HK-2 (cell line): ENCODE measurements around the gene MAN2C1.
"Not testable (repeated sequence)": the region's sequence is repeated elsewhere in the genome, so short reads cannot be mapped to it uniquely, and the experiment has no call there.

Source experiments
- DNase-seq: peaks from one replicate; pipeline ENCODE4 v3.0.0-alpha.2; 2018; ENCODE audit not compliant: unreplicated experiment

Gene MAN2C1

DNA sequence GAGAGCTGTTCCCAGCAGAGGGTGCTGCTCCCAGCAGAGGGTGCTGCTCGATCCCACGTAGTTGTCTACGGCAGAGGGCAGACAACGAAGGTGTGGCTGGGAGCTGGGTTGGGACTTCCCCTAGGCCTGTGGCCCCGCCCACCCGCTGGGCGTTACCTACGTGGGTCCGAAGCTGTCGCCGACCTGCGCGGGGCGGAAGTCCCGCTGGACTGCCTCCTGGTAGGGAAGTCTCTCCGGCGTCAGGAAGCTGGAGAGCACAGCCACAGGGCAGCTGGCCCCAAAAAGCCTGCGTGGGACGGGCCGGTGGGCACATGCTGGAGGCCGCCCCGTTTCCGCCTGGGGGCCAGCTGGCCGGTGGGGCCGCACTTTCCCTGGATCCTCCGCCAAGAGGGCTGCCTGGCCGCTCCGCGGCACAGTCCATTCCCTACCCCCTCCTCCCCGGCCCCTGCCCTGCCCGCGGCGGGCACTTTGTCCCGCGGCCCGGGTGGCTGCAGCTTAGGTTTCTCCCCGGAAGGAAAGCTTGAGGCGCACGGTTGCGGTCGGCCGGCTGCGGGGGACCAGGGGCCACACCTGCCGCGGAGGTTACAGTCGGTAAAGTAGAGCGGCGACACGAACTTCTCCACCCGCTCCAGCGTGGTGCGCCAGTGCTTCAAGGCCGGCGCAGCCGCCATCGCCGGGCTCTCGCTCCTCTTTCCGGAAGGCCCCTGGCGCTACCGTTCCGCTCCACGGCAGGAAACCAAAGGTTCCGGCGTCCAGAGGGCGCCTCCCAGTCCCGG, at the start of gene MAN2C1:
TSS of gene MAN2C1 (minus strand) at position 695 of the 776 bp plus-strand sequence. CDS start at position 671, 24 bp downstream.
- DNase-seq, result peak; percentile 93

DNA sequence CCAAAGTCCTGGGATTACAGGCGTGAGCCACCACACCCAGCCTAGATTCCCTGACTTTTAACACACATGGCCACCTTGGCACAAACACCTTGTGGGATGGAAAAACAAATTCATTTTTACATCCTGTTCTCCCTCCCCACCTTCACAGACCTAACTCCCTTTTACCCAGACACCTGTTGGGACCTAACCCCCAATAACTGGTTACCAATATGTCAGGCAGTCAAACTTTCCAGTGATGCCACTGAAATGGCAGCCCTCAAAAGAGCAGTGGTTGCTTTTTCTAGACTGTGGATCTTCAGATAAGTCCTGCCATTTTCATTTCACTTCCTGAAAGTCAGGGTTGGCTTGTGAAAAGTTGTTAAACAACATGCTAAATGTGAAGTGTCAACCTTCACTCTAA, 48.2 kb upstream of the MAN2C1 start:
- DNase-seq, result no peak

DNA sequence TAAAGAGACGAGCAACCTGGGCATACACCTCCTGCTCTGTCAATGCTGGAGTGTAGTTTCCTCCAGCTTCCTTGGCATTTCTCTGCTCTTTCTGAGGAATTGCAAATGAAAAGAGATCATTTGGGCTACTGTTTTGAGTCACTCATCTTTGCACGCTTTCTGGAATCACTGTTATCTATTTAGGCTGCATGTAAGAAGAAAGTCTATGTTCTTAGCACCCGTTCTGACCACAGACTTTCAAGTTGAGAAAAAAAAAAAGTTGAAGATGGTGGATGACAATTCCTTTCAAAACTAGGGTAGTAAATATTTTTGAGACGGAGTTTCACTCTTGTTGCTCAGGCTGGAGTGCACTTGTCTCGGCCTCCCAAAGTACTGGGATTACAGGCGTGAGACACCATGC, 41.8 kb upstream of the MAN2C1 start:
- DNase-seq, result no peak

DNA sequence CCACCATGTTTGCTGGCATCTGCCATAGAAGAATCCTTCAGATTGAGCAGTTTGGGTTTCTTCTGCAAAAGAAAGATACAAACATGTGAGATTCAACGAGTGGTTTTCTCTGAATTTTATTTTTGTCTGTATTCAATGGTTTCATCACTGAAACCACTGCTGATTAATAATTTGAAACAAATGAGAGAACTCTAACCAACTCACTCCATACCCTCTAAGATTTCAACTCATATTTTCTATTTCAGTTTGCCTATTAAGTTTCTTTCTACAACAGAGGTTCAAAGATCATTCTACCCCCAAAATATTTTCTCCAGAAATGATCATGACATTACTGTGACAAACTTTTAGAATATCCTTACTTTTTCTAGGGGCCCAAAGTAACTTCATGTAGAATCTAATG, 38.7 kb upstream of the MAN2C1 start:
- DNase-seq, result no peak

DNA sequence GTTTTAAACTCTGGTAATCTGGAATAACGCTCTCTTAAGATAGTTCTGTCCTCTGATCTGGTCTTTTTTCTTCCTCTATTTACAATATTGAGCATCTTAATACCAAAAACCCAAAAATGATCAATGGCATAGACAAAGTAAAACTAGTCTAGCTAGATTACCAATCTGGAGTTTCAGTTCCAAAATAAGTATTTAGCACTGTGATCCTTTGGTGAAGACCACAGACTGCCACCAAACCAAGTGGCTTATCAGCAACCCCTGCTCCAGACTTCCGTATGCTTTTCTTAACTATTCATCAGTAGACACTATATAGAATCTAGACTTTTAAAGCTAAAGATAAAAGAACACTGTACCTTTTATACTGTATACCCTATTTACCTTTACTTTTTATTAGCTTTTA, 35.5 kb upstream of the MAN2C1 start:
- DNase-seq, result no peak

DNA sequence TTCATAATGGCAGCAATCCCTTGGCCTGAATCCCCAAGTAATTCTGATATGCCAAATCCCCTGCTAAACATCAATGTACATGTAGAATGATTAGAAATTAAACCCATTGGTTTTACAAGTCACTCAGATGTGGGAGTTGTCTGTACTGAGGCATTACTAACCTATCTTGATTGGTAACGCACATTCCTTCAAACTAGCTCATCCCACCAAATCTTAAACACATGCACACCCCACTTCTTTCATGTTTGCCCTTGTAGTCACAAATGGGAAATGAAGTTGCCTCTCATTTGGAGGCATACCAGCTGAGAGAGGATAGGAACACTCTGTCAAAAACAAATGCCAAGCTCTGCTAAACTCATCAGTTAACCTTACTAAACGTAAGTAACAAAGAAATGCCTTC, 29.1 kb upstream of the MAN2C1 start:
- DNase-seq, result no peak

DNA sequence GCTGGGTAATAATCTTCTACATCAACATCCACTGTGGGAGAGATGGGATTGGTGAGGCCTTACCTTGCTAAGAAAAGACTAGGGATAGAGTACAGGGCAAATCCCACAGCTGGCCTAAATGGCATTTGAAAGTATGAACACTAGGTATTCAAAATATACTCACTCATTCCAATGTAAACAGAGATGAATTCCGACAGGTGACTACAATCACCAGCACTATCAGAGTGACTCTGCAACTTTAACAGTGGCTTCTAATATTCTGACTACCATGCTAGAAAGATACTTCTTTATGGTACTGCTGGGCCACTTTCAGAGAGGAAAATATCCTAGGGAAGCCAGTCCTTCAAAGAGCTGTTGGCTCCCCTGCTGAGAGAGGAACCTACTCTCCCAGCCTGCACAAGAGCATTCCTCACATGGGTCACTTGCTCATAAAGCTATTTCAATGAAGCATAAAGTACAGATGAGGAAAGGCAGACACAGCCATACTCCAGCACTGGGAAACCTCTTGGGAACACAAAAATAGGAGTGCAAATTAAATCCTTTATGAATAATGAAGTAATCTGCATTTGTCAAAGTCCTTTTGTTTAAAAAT, 21.5 kb upstream of the MAN2C1 start:
- no peak for DNase-seq

DNA sequence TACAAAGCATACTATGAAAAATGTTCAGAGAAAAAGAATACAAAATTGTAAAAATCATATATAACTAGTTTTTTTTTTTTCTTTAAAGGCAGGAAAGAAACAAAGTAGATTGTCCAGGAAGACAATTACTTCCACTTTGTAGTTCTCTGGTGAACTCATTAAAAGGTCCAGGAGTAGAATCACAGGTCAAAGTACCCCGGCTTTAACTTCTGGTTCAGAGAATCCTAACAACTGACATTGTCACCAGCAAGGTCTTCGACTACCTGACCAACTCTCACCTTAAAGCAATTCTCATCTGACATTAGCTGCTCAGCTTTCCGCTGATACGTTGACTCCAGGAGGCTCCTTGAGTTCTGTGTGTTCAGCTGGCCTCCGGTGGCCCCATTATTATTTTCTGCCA, 15.6 kb upstream of the MAN2C1 start:
- DNase-seq, result not testable (repeated sequence)

DNA sequence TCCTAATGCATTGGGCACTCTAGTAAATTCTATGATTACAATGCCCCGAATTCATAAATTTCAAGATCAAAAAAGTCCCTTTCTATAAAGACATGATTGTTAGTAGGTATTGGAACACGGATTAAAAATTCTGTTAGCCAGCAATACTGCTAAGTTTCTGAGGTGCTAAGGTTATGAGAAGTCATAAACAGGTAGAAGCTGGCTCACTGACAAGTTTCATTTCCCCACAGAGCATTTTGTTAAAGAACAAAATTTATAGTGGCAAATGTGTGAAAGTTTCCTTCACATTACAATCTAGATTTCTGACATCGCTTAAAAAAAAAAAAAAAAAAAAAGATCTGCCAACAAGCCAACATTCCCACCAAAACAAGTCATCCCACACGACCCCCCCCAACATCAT, 12.4 kb upstream of the MAN2C1 start:
- DNase-seq, result no peak

DNA sequence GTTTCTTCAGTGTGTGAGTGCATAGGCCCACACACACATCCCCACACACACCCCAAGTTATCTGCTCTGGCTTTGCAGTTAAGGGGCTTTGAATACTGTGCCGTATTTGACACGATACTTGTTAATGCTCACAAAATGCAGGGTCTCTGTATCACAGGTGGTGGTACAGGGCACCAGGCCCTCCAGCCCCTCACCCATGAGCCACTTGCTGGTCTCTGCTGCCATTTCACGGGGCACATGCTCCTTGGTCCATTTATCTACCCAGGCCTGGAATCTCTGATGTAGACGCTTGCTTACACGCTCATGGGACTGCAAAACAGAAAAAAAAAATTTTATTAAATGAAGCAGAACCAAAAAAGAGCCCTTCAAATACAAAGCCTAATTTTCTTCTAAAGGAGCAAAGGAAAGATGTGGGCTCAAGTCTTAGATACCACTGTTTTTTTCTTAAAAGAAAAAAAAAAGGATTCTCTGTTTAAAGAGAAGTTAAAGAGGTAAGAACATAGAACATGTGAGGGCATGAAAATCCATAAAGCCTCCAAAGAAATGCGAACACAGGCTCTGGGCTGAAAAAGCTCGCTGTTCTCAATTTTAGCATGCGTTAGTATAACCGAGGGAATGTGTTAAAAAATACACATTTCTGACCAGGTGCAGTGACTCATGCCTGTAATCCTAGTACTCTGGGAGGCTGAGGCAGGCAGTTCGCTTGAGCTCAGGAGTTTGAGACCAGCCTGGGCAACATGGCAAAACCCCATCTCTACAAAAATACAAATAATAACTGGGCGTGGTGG, 3.7 kb upstream of the MAN2C1 start:
- DNase-seq, result no peak

DNA sequence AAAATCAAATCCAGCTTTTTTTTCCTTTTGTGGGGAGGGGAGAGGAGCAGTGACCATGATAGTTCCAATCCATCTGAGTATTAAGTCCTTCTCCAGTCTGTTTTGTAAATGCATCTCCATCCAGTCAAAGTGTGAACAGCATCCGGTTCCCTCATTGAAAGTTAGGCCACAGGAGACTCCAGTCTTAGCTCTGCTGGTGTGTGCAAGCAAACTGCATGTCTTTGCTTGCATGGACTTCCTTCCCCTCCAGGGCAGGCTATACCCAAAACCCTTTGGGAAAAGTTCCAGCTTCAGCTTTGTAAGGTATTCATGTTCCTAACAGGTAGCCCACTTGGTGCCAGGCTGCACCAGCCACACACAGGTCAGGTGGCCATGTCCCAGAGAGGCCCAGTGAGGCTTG, 3.1 kb upstream of the MAN2C1 start:
- DNase-seq, result no peak

DNA sequence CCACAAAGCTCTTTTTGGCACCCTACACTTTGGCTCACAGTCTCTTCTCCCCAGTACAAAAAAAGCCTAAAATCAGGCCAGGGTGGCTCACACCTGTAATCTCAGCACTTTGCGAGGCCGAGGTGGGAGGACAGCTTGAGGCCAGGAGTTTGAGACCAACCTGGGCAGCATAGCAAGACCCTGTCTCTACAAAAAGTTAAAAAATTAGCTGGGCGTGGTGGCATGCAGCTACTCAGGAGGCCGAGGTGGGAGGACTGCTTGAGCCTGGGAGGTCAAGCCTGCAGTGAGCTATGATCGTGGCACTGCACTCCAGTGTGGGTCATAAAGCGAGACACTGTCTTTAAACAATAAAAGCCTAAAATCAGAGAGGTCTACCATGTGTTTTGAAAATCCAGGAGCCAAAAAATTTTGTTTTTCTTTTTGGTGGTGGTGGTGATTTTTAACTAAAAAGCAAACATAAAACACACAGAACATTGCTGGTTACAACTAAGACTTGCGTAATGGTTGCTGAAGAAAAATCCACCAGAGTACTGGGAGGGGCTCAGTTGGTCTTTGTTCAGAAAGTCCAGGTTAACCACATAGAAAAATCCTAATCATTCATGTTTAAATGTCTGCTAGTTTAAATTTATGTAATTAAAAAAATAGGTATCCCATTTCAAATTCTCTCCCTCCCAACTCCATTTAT, 1.6 kb upstream of the MAN2C1 start:
- no peak for DNase-seq

DNA sequence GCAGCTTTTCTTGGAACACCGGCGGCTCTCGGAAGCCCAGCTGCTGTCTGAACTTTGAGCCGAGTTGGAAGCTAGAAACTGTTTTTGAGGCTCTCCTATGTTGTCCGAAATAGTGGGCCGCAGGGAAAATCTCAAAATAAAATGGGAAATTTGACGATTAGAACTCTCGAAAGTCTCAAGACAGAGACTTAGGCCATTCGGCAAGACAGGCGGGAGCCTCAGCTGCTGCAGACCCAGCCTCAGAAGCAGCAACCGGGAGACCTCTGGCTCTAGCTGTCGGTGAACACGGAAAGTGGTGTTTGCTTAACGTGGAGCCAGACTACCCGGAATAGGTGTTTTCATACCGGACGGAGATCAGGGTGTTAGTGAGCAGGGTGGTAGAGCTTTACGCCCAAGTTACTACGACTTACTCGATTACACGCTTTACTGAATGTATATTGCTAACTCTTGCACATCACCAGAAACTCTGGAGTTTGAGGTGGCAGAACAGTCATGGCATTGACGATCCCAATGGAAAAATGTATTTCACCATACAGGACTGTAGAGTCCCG, 357 bp upstream of the MAN2C1 start:
- no peak for DNase-seq

DNA sequence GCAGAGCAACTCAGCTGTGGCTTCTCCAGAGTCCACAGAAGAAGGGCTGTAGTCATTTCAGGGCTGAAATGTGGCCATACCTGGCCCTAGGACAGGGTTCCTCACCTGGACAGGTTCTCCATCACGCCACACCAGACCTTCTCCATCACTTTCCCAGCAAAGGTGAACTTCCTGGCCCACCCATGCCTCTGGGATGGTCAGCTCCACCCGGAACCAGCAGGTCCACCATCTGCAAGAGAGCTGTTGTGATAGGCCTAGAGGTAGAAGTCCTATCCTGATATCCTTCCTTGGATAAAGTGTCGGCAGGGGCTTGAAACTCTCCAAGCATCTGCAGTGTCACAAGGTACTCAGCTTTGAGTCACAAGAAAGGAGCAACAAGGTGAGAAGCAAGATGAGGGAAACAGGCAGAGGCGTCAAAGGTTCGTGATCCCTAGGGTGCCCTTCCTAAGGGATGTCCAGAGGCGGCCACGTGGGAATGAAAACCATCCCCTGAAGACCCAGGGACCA, 948 bp downstream of the MAN2C1 start:
- DNase-seq, result no peak

DNA sequence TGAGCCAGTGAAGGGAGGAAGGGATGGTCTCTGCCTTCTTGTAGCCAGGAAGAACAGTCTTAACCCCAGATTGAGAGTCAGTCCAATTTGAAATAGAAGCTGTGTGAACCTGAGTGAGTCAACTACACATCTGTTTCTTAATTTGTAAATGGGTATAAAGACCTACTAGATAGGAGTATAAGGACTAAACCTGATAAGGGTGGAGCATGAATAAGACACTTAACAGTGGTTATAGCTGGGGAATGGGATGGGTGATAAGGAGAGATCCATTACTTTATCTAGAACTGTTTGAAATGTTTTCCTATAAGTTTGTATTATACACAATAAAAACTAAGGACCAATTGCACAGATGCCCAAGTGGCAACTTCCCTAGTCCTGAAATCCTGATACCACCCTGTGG, 1.4 kb downstream of the MAN2C1 start:
- no peak for DNase-seq

DNA sequence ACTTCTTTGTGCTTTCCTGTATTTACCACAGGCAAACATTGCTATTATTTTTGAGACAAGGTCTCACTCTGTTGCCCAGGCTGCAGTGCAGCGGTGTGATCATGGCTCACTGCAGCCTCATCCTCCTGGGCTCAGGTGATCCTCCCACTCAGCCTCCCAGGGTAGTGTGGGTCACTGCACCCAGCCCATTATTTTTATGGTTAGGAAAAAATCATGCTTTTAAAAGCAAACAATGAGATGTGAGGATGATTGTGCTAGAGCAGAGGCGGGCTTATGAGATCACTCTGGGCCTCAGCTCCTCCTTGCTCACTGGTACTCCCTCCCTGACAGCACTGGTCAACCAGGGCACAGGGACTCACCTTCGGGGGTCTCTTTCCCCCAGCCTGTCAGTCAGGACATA, 2.2 kb downstream of the MAN2C1 start:
- no peak for DNase-seq

DNA sequence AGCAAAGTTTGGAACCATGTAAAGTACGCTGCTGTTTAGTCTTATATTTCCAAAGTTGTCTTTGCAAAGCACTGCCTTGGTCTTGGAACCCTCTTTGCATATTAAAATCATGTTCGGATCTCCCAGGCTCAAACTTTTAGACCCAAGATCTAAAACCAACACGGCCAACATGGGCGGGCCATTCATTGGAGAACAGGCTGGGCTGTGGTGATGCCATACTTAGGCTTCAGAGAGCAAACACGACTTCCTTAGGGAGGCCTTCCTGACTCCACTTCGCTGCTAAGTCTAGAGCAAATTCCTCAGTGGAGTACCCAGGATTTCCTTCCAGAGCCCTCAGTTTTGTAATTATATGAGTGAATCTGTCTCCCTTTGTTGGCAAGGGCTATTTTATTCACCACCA, 3.5 kb downstream of the MAN2C1 start:
- no peak for DNase-seq

DNA sequence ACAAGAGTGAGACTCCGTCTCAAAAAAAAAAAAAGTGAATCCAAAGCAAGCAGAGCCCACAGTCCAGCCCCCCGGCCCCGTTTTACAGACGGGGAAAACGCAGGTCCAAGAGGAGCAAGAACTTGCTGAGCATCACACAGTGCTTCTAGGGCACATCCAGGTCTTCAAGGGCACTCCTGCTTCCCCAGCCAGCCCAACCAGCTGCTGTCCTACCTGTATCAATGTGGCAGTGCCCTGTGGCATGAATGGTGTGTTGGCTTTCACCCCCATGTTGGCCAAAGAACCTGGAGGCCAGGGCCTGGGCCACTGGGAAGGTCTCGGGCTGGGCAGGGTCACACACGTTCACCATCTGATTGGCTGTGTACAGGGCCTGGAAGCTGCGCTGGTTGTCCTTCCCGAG, 4.6 kb downstream of the MAN2C1 start:
- DNase-seq, result no peak

DNA sequence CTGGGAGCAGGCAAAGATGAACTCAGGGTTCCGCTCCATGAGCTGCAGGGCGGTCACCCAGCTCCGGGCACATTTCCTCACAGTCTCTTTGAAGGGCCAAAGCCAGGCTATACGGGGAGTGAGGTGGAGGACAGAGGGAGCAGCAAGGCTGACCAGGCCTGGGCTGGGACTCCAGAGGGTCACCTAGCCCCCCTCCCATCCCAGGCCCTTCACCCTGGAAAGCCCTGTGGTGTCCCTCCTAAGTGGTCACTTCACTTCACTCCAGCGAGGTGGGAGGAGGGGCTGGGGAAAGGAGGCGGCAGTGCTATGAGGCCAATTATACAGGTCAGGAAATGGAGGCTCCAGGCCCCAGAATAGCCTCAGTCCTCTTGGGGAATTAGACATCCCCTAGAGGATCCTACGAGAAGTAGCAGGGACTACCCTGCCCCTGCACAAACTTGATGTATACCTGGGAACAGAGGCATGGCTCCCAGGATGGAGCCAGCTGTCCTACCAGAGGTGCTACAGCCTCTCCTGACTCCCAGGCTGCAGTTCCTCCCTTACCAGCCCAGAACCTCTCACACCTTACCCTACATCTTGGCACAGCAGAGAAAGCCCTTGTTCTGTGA, 5.7 kb downstream of the MAN2C1 start:
- DNase-seq, result no peak

DNA sequence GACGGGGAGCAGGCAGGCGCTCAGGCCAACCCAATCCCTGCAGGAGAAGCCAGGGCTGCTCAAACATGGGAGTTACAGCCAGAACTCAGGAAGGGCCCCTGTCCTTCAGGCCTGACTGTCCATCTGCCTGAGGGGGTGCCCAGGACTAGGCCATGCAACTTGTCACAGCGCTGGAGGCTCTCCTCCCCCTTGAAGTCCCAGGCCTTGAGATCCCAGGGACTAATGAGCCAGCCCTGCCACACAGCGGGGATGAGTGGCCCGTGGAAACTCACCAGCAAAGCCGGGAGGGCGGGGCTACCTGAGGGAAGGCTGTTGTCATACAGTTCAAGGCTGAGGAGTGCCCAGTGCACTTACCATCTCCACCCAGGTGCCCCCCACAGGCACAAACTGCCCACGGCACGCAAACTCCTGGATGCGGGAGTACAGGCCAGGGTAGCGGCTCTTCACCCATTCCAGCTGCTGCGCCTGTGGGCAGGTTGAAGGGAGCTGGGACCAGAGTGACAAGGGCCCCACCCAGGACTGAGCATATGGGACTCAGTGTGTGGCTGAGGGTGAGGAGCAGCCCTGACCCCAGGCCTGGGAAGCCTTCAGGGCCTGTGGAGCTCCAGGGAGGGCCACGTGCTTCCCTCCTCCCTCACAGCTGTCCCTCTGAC, 6.3 kb downstream of the MAN2C1 start:
- no peak for DNase-seq
